Activated T-cell treated with anti-CD3 and anti-CD28 coated beads, Interleukin-2, amount 50 U/mL, for 1 hour (primary cell): ENCODE results near the gene TTLL10.

ENCODE experiments used
- DNase-seq: peaks from one replicate; pipeline ENCODE4 v3.0.0-alpha.2; 2020

The TTLL10 gene

GRCh38 chr1:1173793-1174415 lies at the start of gene TTLL10:
TSS of gene TTLL10 (plus strand) at chr1:1173880. CDS start at chr1:1179216, 5,336 bp downstream.
- DNase-seq = peak; percentile 65

- DNase-seq = no peak
Measured at GRCh38 chr1:1124508-1124785, 49.2 kb upstream of the TTLL10 start.

GRCh38 chr1:1124786-1125642 lies 48.7 kb upstream of the TTLL10 start:
- no peak for DNase-seq

GRCh38 chr1:1125945-1126344 lies 47.7 kb upstream of the TTLL10 start:
- no peak for DNase-seq

- no peak for DNase-seq
Measured at GRCh38 chr1:1127551-1128451, 45.9 kb upstream of the TTLL10 start.

GRCh38 chr1:1128454-1129139 lies 45.1 kb upstream of the TTLL10 start:
- DNase-seq = no peak

- DNase-seq = no peak
Measured at GRCh38 chr1:1129381-1129821, 44.3 kb upstream of the TTLL10 start.

GRCh38 chr1:1130206-1131120 lies 43.2 kb upstream of the TTLL10 start:
- no peak for DNase-seq

GRCh38 chr1:1132042-1132950 lies 41.4 kb upstream of the TTLL10 start:
- no peak for DNase-seq

GRCh38 chr1:1132956-1133750 lies 40.5 kb upstream of the TTLL10 start:
- no peak for DNase-seq

GRCh38 chr1:1134300-1134970 lies 39.2 kb upstream of the TTLL10 start:
- DNase-seq = no peak

GRCh38 chr1:1135339-1136136 lies 38.1 kb upstream of the TTLL10 start:
- no peak for DNase-seq

GRCh38 chr1:1136547-1137230 lies 37.0 kb upstream of the TTLL10 start:
- DNase-seq = no peak

GRCh38 chr1:1137256-1138045 lies 36.2 kb upstream of the TTLL10 start:
- DNase-seq = peak; percentile 73

GRCh38 chr1:1140673-1141072 lies 33.0 kb upstream of the TTLL10 start:
- no peak for DNase-seq

- no peak for DNase-seq
Measured at GRCh38 chr1:1141244-1141910, 32.3 kb upstream of the TTLL10 start.
